GM15510 (cell line): ENCODE data around the gene PALM3.
A peak's percentile ranks its signal among the peaks of the same experiment; 100 is the strongest.

Experiments
- POLR2A ChIP-seq: IDR thresholded peaks from 3 replicates; pipeline ENCODE4 v1.6.1; 2011; ENCODE audit warnings: borderline replicate concordance; ENCODE audit not compliant: insufficient read length; ENCODE audit errors: extremely low read depth

Gene PALM3

GRCh38 chr19:14030997-14031718 is 30.7 kb downstream of the PALM3 start:
- no peak for TF ChIP-seq POLR2A

- no peak for TF ChIP-seq POLR2A
Measured at GRCh38 chr19:14028901-14029300, 33.0 kb downstream of the PALM3 start.

GRCh38 chr19:14027856-14028450 is 33.9 kb downstream of the PALM3 start, which contains the start of gene RLN3:
Gene RLN3, plus strand, starts transcription at chr19:14028148. Its CDS starts 57 bp downstream, at chr19:14028205.
- no peak for TF ChIP-seq POLR2A

GRCh38 chr19:14023404-14024235 is 38.3 kb downstream of the PALM3 start:
- TF ChIP-seq POLR2A: no peak

GRCh38 chr19:14022469-14022868 is 39.4 kb downstream of the PALM3 start:
- no peak for TF ChIP-seq POLR2A

GRCh38 chr19:14021474-14021873 is 40.4 kb downstream of the PALM3 start:
- no peak for TF ChIP-seq POLR2A

GRCh38 chr19:14019100-14019499 is 42.8 kb downstream of the PALM3 start:
- TF ChIP-seq POLR2A: no peak

GRCh38 chr19:14015524-14016035 is 46.3 kb downstream of the PALM3 start:
- TF ChIP-seq POLR2A: peak; percentile 29

GRCh38 chr19:14012378-14012915 is 49.4 kb downstream of the PALM3 start:
- no peak for TF ChIP-seq POLR2A

GRCh38 chr19:14006766-14007562 is 54.9 kb downstream of the PALM3 start:
- TF ChIP-seq POLR2A: peak; percentile 52

- no peak for TF ChIP-seq POLR2A
Measured at GRCh38 chr19:14006085-14006765, 55.7 kb downstream of the PALM3 start, which contains the start of gene RFX1. Gene RFX1, minus strand, starts transcription at chr19:14006320. Its CDS starts 12,477 bp downstream, at chr19:13993843.

- peak; percentile 78 for TF ChIP-seq POLR2A
Measured at GRCh38 chr19:14005349-14006084, 56.4 kb downstream of the PALM3 start.

- TF ChIP-seq POLR2A: no peak
Measured at GRCh38 chr19:14004619-14005348, 57.1 kb downstream of the PALM3 start.
